Measurements from ENCODE around the gene NUP88. TPM values are rescaled to one million over a fixed set of nuclear protein-coding genes. Genes with fewer than 3 reads are reported as not detected.

NUP88 gene
- polyA plus RNA-seq, result 53.6 to 81.5 TPM (median 64.9 TPM) in 3 replicates
- polyA plus RNA-seq (2011; ENCODE audit: low read depth), result 49.1 TPM
- 48.9 and 81.0 TPM in 2 replicates for polyA plus RNA-seq (2011; cell fraction: cytosol; rRNA removed)
- polyA plus RNA-seq (2011; cell fraction: nucleus; rRNA removed), result 53.3 and 57.4 TPM in 2 replicates
- polyA plus RNA-seq (2012; ENCODE audit: low replicate concordance), result 45.7 and 66.6 TPM in 2 replicates
- 46.5 to 113 TPM (median 52.8 TPM) in 3 replicates for polyA minus RNA-seq
- 42.4 TPM for polyA minus RNA-seq (2011; cell fraction: cytosol; rRNA and poly(A)+ RNA removed)
- 29.1 and 36.3 TPM in 2 replicates for polyA minus RNA-seq (2011; cell fraction: nucleus; rRNA and poly(A)+ RNA removed)

GRCh38 chr17:5419356-5419958 is at the start of gene NUP88:
Gene NUP88 (minus strand): TSS chr17:5419662. CDS start chr17:5419650, 12 bp downstream.
- no peaks in the 10 kb centered on the region for H3K27me3 ChIP-seq (ENCODE audit: control insufficient read depth, extremely low read depth, insufficient read depth, low read length)
- dilution Hi-C loops (cut with MboI; ENCODE audit: extremely low pct_ligation_motif_present, low sequenced_read_pairs), result no loop called here
- no peaks in the 10 kb centered on the region for H3K9me1 ChIP-seq (ENCODE audit: control insufficient read depth, extremely low read depth, insufficient read depth, low read length)
- H3K4me2 ChIP-seq (ENCODE audit: control insufficient read depth, extremely low read depth, insufficient read depth, low read depth, low read length), result peak within 1 kb of the TSS; percentile 98
- no peaks in the 10 kb centered on the region for H4K20me1 ChIP-seq (ENCODE audit: control insufficient read depth, extremely low read depth, insufficient read depth, low read length)
- H3K36me3 ChIP-seq (ENCODE audit: control insufficient read depth in 2 of 2, extremely low read depth in 1 of 2, insufficient read depth in 2 of 2, low read length in 2 of 2), result peaks cover 3 to 22% of the 10 kb centered on the region in 2 experiments
- H2AFZ ChIP-seq (ENCODE audit: control insufficient read depth, low read length), result peak within 1 kb of the TSS; percentile 99
- peaks cover 52% of the 10 kb centered on the region for H3K79me2 ChIP-seq (ENCODE audit: control insufficient read depth, insufficient read depth, low read length)
- peak within 1 kb of the TSS; percentile 99 for H3K27ac ChIP-seq (ENCODE audit: control insufficient read depth, insufficient read depth, low read length)
- H3K9ac ChIP-seq (ENCODE audit: control insufficient read depth, extremely low read depth, insufficient read depth, low read length), result peak within 1 kb of the TSS; percentile 99
- H3K4me1 ChIP-seq (ENCODE audit: control insufficient read depth, extremely low read depth, insufficient read depth, low read length), result peaks cover 40% of the 10 kb centered on the region
- DNase-seq (ENCODE audit: low read depth, low spot score) (peak; percentile 70), FAIRE-seq (no peak)
- TF ChIP-seq CTCF (optimal IDR thresholded peaks at IDR 0.05 in 1 of 3, IDR thresholded peaks at IDR 0.05 in 1 of 3, conservative IDR thresholded peaks at IDR 0.05 in 1 of 3; ENCODE audit: extremely low read depth in 1 of 3, insufficient read depth in 2 of 3, low read length in 3 of 3), result no peak
- TF ChIP-seq EZH2 (IDR thresholded peaks at IDR 0.05; ENCODE audit: low read length), result no peak
- no peaks in the 10 kb centered on the region for H3K9me3 ChIP-seq (ENCODE audit: control insufficient read depth, low read depth, low read length)
- peak within 1 kb of the TSS; percentile 68 to 99 (median 98) for H3K4me3 ChIP-seq (ENCODE audit: control insufficient read depth in 2 of 3, extremely low read depth in 1 of 3, insufficient read depth in 2 of 3, low read depth in 1 of 3, low read length in 3 of 3)

GRCh38 chr17:5468075-5468473 is 48.6 kb upstream of the NUP88 start:
- Histone ChIP-seq H3K4me1 (ENCODE audit: control insufficient read depth, extremely low read depth, insufficient read depth, low read length) (peaks cover 8% of the 10 kb centered on the region), H2AFZ (ENCODE audit: control insufficient read depth, low read length) (peak overlapping the region; percentile 88), H3K4me2 (ENCODE audit: control insufficient read depth, extremely low read depth, insufficient read depth, low read depth, low read length) (peak overlapping the region; percentile 63), H3K9me3 (ENCODE audit: control insufficient read depth, low read depth, low read length) (no peaks in the 10 kb centered on the region), H3K79me2 (ENCODE audit: control insufficient read depth, insufficient read depth, low read length) (peaks cover 57% of the 10 kb centered on the region), H3K9me1 (ENCODE audit: control insufficient read depth, extremely low read depth, insufficient read depth, low read length) (peaks cover 2% of the 10 kb centered on the region), H3K27me3 (ENCODE audit: control insufficient read depth, extremely low read depth, insufficient read depth, low read length) (no peaks in the 10 kb centered on the region), H4K20me1 (ENCODE audit: control insufficient read depth, extremely low read depth, insufficient read depth, low read length) (no peaks in the 10 kb centered on the region), H3K36me3 (ENCODE audit: control insufficient read depth in 2 of 2, extremely low read depth in 1 of 2, insufficient read depth in 2 of 2, low read length in 2 of 2) (peaks cover 0 to 8% of the 10 kb centered on the region in 2 experiments), H3K9ac (ENCODE audit: control insufficient read depth, extremely low read depth, insufficient read depth, low read length) (peak overlapping the region; percentile 82), H3K4me3 (ENCODE audit: control insufficient read depth in 2 of 3, extremely low read depth in 1 of 3, insufficient read depth in 2 of 3, low read depth in 1 of 3, low read length in 3 of 3) (peak overlapping the region; percentile 78 to 88 (median 86)), H3K27ac (ENCODE audit: control insufficient read depth, insufficient read depth, low read length) (peak overlapping the region; percentile 65)
- TF ChIP-seq CTCF (optimal IDR thresholded peaks at IDR 0.05 in 1 of 3, IDR thresholded peaks at IDR 0.05 in 1 of 3, conservative IDR thresholded peaks at IDR 0.05 in 1 of 3; ENCODE audit: extremely low read depth in 1 of 3, insufficient read depth in 2 of 3, low read length in 3 of 3), result no peak
- TF ChIP-seq EZH2 (IDR thresholded peaks at IDR 0.05; ENCODE audit: low read length), result no peak
- DNase-seq (ENCODE audit: low read depth, low spot score), result no peak
- dilution Hi-C loops (cut with MboI; ENCODE audit: extremely low pct_ligation_motif_present, low sequenced_read_pairs), result no loop called here
- peak; percentile 29 for FAIRE-seq
